HuH-7 (cell line): ENCODE data around the gene CDKN1B.

Experiments used
- DNase-seq: peaks from one replicate; pipeline ENCODE4 v3.0.0; 2011; ENCODE audit warnings: low spot score

Gene CDKN1B

GRCh38 chr12:12716793-12717585 lies at the start of gene CDKN1B:
TSS of gene CDKN1B (plus strand) at chr12:12717368. CDS start at chr12:12717840, 472 bp downstream.
- DNase-seq = peak; percentile 88

- no peak for DNase-seq
Measured at GRCh38 chr12:12668005-12668404, 49.2 kb upstream of the CDKN1B start.

- DNase-seq = no peak
Measured at GRCh38 chr12:12669020-12669419, 48.1 kb upstream of the CDKN1B start.

GRCh38 chr12:12671850-12672660 lies 45.1 kb upstream of the CDKN1B start:
- no peak for DNase-seq

GRCh38 chr12:12673296-12673695 lies 43.9 kb upstream of the CDKN1B start:
- DNase-seq = no peak

- DNase-seq = no peak
Measured at GRCh38 chr12:12676605-12677004, 40.6 kb upstream of the CDKN1B start.

- DNase-seq = no peak
Measured at GRCh38 chr12:12681061-12681765, 36.0 kb upstream of the CDKN1B start.

GRCh38 chr12:12682284-12682683 lies 34.9 kb upstream of the CDKN1B start:
- no peak for DNase-seq

GRCh38 chr12:12683136-12683697 lies 34.0 kb upstream of the CDKN1B start:
- no peak for DNase-seq

- DNase-seq = no peak
Measured at GRCh38 chr12:12683725-12684124, 33.4 kb upstream of the CDKN1B start.

- no peak for DNase-seq
Measured at GRCh38 chr12:12684375-12685106, 32.6 kb upstream of the CDKN1B start.

GRCh38 chr12:12685305-12685704 lies 31.9 kb upstream of the CDKN1B start:
- no peak for DNase-seq

GRCh38 chr12:12686472-12686871 lies 30.7 kb upstream of the CDKN1B start:
- DNase-seq = no peak

GRCh38 chr12:12686925-12687324 lies 30.2 kb upstream of the CDKN1B start:
- DNase-seq = no peak

- no peak for DNase-seq
Measured at GRCh38 chr12:12689647-12690300, 27.4 kb upstream of the CDKN1B start.

GRCh38 chr12:12691549-12691948 lies 25.6 kb upstream of the CDKN1B start:
- no peak for DNase-seq

GRCh38 chr12:12693111-12693671 lies 24.0 kb upstream of the CDKN1B start:
- no peak for DNase-seq

- peak; percentile 52 for DNase-seq
Measured at GRCh38 chr12:12696562-12697383, 20.4 kb upstream of the CDKN1B start.

- no peak for DNase-seq
Measured at GRCh38 chr12:12699345-12699744, 17.8 kb upstream of the CDKN1B start.

- no peak for DNase-seq
Measured at GRCh38 chr12:12700254-12700653, 16.9 kb upstream of the CDKN1B start.
